Left kidney (tissue), 2 donors: ENCODE data around the gene RPS6KA5. TPM values are rescaled to one million over a fixed set of nuclear protein-coding genes. Genes with fewer than 3 reads are reported as not detected.
"Not testable (repeated sequence)": the region's sequence is repeated elsewhere in the genome, so short reads cannot be mapped to it uniquely, and the experiment has no call there.

Experiments
- DNase-seq: peaks from one replicate; pipeline ENCODE4 v3.0.0-alpha.2; 2013
- polyA plus RNA-seq: library from polyadenylated mRNA; unstranded; fragments of 120-200 nt; gene quantifications from one replicate; pipeline ENCODE4 v1.2.1, GENCODE V29; 2013; ENCODE audit not compliant: insufficient read length

The RPS6KA5 gene
- polyA plus RNA-seq, 1 donor = 9.2 TPM

DNA sequence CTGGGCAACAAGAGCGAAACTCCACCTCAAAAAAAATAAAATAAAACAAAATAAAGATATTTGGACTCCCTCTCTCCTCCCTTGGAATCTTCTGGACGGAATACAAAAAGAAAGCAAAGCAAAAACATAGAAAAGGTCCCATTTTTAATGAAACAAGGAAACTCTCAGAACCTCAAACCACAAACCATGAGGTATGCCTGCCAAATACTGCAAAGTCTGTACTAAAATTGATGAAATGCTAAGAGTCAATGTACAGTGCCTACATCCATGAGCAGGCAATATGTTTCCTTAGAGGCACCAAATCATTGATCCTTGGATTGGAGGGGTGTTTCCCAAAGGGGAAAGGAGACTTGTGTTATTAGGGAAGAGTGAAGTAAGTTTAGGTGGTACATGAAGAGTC, 8.2 kb upstream of the RPS6KA5 start:
- DNase-seq = no peak

DNA sequence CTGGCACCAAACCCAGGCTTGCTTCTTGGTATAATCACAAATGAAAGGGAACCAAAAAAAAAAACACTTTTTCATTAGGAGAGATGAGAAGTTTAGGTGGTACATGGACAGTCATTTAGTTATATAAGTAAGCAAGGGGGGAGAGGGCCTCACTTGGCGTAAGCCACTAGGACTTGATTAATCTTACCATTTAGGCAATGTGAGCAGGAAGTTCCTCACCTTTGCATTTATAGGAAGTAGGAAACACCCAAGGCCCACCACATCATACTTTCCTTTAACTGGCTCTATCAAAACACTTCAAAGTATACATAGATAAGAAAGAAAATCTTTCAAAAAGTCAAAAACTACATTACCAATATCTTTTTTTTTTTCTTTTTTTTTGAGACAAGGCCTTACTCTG, 6.7 kb upstream of the RPS6KA5 start:
- no peak for DNase-seq

GRCh38 chr14:91065266-91065665, 4.8 kb upstream of the RPS6KA5 start:
- DNase-seq = no peak

DNA sequence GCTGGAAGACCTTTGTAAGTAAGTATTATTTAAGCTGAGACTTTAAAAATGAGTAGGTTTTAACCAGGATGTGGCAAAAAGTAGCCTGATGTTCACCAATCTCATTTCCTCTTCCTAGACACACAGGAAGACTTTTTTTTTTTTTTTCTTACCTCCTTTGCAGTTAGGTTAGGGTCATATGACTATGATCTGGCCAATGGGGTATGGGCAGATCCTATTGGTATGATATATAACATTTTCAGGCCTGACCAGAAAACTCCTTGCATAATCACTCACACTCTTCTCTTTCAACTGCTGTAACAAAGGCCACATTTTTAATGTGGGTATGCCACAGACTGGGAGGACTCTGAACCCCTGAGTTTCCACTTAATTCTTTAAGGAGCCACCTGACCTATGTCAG, 2.7 kb upstream of the RPS6KA5 start:
- DNase-seq = no peak

- DNase-seq = no peak
These were observed 2.2 kb upstream of the RPS6KA5 start for GRCh38 chr14:91062600-91062999.

- no peak for DNase-seq
These were observed 831 bp upstream of the RPS6KA5 start for GRCh38 chr14:91061056-91061887.

GRCh38 chr14:91059576-91060350, 678 bp downstream of the RPS6KA5 start:
- DNase-seq = peak; percentile 24

DNA sequence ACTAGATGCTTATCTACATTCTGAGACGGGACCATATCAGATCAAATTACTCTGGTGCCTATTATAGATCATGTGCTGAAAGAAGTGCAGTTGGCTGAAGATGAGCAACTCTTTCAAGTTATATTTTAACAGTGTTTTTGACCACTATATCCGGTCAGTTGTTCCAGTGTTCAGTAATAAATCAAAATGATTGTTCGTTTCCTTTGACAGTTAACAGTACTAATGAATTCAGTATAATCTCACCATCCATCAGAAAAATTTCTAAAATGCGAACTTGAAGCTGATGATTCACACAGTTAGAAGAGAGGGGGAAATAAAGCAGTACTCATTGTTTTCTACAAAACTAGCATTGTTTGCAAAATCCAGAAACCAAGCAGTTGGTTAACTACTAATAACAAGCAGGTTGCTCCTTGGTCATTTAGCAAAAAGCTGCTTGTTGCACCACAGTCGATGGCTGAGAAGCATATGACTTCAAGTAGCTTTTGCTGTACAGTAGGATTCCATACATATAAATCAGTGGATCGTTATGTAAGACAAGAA, 2.3 kb downstream of the RPS6KA5 start:
- no peak for DNase-seq

GRCh38 chr14:91056361-91056760, 4.1 kb downstream of the RPS6KA5 start:
- DNase-seq = no peak

GRCh38 chr14:91055016-91055415, 5.4 kb downstream of the RPS6KA5 start:
- no peak for DNase-seq

GRCh38 chr14:91048676-91049075, 11.8 kb downstream of the RPS6KA5 start:
- no peak for DNase-seq

DNA sequence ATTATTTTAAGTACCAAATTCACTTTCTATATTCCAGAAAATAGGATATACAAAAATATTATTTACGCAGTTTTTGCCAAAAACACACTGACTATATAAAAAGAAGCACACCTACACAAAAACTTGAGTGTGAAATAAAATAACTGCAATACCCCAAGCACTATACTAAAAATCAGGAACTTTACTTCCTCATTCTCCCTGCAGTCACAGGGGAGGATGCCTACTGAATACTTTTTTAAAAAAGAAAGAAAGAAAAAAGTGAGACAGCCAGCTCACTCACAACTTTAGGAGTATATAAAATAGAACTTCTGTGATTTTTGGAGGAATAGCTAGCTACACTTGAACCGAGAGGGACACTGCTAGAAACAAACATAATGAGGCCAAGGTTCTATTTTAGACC, 12.2 kb downstream of the RPS6KA5 start:
- DNase-seq = no peak

DNA sequence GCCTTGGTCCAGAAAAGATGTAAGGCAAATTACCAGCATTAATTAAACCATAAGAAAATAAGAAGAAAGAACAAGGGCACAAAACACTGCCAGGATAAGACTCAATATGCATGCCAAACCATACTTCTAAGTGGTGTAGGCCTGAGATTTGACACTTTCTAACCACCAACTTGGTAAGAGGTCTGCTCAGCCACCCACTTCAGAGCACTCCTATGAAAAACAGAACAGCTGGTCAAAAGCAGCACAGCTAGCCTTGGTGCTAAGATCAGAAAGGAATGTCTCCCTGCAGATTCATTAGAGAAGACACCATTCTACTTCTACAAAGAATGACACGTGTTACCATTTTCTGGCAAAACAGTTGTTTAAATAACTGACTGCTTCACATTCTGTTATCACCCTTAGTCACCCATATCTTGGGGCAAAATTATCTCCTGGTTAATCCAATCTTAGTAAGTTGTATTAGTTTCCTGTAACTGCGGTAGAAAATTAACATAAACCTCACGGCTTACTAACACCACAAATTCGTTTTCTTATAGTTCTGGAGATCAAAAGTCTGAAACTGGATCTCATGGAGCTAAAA, 13.2 kb downstream of the RPS6KA5 start:
- no peak for DNase-seq

DNA sequence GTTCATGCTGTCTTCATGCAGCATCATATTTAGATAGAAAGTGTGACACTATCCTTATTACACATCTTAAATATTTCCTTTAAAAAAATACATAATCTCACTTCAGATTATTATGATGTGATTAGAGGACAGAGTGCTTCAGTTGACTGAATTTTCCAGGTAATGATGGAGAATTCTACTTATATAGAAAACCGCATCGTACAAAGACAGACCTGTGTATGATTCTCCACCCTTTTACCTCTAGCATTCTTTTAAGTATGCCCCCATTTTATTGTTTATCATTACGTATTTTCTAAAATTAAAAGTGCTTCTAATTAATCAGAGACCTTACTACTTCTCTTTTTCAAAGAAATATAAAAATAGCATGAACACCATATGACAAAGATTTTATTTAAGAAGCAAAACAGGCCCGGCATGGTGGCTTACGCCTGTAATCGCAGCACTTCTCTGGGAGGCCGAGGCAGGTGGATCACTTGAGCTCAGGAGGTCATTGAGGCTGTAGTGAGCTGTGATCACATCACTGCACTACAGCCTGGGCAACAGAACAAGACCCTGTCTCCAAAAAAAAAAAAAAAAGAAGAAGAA, 13.9 kb downstream of the RPS6KA5 start:
- no peak for DNase-seq

DNA sequence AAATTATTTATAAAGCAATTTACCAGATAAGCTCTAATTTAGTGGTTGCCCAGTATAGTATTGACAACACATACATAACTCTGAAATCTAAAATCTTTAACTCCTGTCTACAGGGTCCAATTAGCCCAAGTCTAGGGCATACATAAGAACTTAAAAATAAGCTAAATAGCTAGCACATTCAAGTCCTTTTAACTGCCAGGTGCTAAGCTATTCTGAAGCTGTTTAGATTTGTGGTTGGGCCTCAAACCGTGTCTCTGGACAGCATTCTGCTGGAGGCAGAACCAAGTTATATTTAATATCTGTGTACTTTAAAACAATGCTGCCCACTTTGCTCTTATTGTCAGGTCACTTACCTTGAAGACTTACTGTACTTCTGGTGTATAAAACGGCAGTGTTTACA, 19.0 kb downstream of the RPS6KA5 start:
- no peak for DNase-seq

GRCh38 chr14:91040545-91040944, 19.9 kb downstream of the RPS6KA5 start:
- no peak for DNase-seq

GRCh38 chr14:91038439-91038838, 22.0 kb downstream of the RPS6KA5 start:
- DNase-seq = no peak

GRCh38 chr14:91036741-91037469, 23.5 kb downstream of the RPS6KA5 start:
- no peak for DNase-seq

GRCh38 chr14:91035855-91036254, 24.6 kb downstream of the RPS6KA5 start:
- no peak for DNase-seq

- DNase-seq = not testable (repeated sequence)
These were observed 26.1 kb downstream of the RPS6KA5 start for GRCh38 chr14:91034379-91034778.

- DNase-seq = no peak
These were observed 28.2 kb downstream of the RPS6KA5 start for GRCh38 chr14:91032248-91032647.

- DNase-seq = no peak
These were observed 28.8 kb downstream of the RPS6KA5 start for GRCh38 chr14:91031666-91032065.
